NCI-H345 treated with DMSO at 0.1 percent for 48 hours (cell line): ENCODE data around the gene PRKG1.
A peak's percentile ranks its signal among the peaks of the same experiment; 100 is the strongest.

Experiments used
- DNase-seq: peaks from one replicate; lab custom pipeline; 2025; ENCODE audit not compliant: unreplicated experiment; lab: John Stamatoyannopoulos, UW

The PRKG1 gene

DNA sequence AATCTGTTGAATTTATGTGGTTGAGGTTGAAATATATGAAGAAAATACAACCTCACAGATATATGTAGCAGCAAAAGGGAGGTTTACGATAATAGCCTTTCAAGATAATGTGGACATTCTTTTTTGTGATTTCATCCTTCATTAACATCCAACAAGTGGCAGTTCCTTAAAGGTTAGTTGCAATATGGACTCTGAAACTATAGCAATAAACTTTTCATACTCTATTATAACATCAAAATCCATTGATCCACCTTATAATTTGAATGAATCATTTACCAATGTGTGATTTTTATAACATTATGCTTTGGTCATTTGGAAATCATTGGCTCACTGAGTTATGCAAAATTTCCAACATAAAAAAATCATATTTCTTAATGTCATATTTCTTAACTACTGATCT is 825.9 kb downstream of the PRKG1 start:
- no peak for DNase-seq

GRCh38 chr10:51903675-51904074 is 829.4 kb downstream of the PRKG1 start:
- no peak for DNase-seq

DNA sequence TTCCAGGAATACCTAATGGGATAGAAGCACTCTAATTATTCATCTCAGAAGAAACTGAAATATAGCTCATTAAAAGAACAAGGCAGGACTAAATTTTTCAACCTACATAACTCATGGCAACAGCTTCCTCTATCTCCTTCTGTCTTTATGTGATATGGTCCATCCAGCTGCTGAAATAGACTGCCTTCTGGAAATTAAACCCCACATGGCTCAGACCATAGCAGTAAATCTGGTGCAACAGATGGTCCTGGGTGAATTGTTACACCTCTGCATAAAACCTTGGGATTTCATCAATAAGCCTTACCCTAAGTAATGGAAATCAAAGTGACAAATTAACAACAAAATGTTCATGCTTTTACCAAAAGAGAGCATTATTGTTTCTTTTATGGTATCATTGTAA is 830.7 kb downstream of the PRKG1 start:
- no peak for DNase-seq

- DNase-seq: no peak
These were observed 833.1 kb downstream of the PRKG1 start for GRCh38 chr10:51907361-51907760.

- DNase-seq: no peak
These were observed 835.9 kb downstream of the PRKG1 start for GRCh38 chr10:51910189-51910588.

GRCh38 chr10:51910596-51910995 is 836.3 kb downstream of the PRKG1 start:
- DNase-seq: no peak

DNA sequence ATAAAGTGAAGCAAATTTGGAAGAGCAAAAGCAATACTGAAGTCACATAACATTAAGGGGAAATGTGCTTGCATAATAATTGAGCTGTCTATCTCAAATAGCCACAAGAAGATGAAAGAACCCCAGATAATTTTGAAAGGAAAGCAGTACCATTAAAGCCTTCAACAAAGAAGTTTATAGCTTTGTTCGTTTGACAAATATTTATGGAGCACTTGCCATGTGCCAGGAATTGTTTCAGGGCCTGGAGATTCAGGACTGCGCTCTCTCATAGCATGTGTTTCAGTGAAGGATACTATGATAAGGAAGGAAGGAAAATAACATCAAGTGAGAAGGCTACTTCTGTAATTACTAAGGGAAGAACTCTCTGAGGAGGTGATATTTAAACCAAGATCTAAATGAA is 837.4 kb downstream of the PRKG1 start:
- DNase-seq: no peak

- DNase-seq: no peak
These were observed 840.8 kb downstream of the PRKG1 start for GRCh38 chr10:51915031-51915542.

DNA sequence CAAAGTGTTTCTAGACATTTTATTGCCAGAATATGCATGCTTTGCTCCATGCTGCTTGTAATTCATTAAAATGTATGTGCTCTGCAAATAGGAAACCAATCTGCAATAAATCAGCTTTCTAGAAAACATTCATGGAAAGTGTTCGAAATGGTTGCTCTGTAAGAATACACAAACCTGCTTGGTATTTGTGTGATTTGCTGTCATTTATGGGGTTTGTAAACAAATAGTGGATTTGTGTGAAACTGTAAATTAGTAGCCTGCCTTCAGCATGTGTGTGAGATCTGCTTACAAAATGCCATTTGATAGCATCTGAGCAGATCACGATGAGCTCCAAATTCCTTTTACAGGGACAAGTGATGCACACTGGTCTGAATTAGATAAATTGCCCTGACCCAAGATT is 844.2 kb downstream of the PRKG1 start:
- DNase-seq: no peak

DNA sequence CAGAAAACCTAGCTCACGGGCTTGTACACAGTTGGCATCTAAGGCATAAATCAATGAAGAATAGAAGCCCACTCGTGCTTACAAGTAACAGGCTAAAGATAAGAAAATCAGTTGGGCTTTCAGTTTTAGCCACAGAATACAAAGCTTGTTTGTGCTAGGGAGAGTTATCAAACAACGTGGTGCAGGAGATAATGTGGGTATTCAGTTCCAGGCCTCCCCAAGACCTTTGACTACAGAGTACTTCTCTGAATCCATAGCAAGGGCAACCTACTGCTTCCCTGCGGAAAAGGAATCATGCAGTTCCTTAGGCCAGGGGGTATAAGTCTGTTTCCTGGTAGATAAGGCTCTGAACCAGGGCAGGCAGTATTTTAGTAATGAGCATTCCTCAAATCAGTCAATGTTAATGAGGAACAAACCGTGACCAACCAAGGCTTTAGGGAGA is 844.6 kb downstream of the PRKG1 start:
- no peak for DNase-seq

- DNase-seq: no peak
These were observed 846.4 kb downstream of the PRKG1 start for GRCh38 chr10:51920672-51921071.

DNA sequence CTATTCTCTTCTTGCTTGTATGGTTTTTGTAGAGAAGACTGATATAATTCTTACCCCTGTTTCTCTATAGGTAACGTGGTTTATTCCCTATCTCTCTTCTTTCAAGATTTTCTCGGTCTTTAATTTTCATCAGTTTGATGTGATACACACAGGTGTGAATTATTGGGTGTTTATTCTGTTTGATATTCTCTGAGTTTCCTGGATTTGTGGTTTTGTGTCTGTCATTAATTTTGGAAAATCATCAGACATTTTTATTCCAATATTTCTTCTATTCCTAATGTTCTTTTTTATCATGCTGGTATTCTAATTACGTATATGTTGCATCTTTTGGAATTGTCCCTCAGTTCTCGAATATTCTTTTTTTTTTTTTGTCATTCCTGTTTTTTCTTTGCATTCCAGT is 850.1 kb downstream of the PRKG1 start:
- DNase-seq: no peak

DNA sequence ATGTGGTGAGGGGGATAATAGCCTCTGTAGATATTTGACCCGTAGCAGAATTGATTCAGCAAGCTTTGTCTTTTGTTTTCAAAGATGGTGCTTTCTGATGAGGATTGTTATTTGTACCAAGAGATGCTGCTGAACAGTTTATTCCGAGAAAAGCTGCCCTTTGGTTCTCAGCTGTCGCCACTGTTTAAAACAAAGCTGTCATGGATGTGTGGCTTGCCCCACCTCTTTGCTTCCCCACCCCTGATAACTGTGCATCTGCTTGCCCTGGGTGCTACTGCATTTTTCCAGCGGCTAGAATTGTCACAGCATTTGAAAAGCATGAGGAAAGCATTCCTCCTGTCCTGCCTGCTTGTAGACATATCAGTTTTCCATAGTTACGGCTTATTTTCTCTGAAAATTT is 852.0 kb downstream of the PRKG1 start:
- no peak for DNase-seq

- DNase-seq: no peak
These were observed 853.9 kb downstream of the PRKG1 start for GRCh38 chr10:51928162-51928561.

DNA sequence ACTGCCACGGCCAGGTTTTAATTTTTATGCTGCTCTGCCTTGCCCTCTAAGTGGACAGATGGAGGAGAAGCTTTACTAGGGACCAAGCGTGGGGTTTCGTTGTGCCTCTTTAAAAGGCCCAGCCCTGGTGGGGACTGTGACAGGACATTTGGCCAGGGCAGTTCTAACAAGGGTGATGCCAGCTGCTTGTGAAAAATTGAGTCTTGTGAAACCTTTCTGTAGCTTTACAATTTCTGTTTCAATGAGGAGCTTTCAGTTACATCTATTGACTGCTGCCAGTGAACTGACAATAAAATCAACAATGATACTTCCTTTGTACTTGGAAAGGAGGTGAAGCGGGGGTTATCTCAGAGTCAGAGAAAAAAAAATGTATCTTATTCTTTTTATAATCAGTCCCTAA is 858.2 kb downstream of the PRKG1 start:
- peak; percentile 2 for DNase-seq

DNA sequence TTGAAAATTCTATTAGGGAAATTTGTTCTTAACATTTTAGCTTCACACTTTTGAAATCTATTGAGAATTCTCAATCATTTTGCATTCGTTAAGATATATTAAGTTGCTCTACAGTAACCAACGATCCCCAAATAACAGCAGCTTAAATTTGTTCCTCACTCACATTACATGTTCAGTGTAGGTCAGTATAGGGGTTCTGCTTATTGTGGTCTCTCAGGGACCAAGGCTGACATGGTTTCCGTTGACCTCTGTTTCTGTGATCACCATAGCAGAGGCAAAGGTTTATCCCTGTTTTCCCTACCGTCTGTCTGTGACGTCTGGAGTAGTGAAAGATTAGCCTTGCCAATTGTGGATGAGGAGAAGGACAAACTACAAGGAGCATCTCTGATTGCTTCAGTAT is 860.1 kb downstream of the PRKG1 start:
- no peak for DNase-seq

- no peak for DNase-seq
These were observed 861.1 kb downstream of the PRKG1 start for GRCh38 chr10:51935341-51935740.

GRCh38 chr10:51937308-51938140 is 863.2 kb downstream of the PRKG1 start:
- DNase-seq: no peak

GRCh38 chr10:51950371-51950995 is 876.2 kb downstream of the PRKG1 start:
- no peak for DNase-seq

DNA sequence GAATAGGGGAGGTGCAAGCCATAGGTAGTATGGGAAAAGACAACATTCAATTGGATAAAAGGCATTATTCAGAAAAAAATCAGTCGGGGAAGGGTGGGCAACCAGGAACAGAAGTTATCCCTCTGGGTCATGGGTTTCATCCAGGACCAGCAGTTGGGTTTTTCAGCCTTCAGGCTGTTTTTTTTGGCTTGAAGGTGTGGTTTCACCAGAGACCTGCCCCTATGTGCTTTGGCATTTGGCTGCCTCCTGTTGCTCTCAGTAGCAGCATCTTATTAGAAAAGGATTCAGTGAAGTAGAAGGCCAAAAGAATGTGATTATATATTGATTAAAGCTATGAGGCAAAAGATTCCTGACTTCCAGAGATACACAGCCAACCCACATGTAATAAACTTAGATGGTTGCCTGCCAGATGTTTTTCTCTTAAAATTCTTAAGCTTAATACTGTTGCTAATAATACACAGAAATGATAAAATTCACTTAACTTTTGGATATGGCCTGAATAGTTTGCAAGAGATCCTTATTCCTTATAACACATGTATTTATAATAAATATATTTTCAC is 876.8 kb downstream of the PRKG1 start:
- DNase-seq: no peak

GRCh38 chr10:51951601-51952000 is 877.3 kb downstream of the PRKG1 start:
- no peak for DNase-seq

GRCh38 chr10:51952056-51952455 is 877.8 kb downstream of the PRKG1 start:
- DNase-seq: no peak
